ENCODE results near the gene TCF25. TPM values are rescaled to one million over a fixed set of nuclear protein-coding genes. Genes with fewer than 3 reads are reported as not detected.
"Not testable (repeated sequence)": the region's sequence is repeated elsewhere in the genome, so short reads cannot be mapped to it uniquely, and the experiment has no call there.

Gene TCF25
- total RNA-seq, 1 donor from 2014 or later: 121 TPM

DNA sequence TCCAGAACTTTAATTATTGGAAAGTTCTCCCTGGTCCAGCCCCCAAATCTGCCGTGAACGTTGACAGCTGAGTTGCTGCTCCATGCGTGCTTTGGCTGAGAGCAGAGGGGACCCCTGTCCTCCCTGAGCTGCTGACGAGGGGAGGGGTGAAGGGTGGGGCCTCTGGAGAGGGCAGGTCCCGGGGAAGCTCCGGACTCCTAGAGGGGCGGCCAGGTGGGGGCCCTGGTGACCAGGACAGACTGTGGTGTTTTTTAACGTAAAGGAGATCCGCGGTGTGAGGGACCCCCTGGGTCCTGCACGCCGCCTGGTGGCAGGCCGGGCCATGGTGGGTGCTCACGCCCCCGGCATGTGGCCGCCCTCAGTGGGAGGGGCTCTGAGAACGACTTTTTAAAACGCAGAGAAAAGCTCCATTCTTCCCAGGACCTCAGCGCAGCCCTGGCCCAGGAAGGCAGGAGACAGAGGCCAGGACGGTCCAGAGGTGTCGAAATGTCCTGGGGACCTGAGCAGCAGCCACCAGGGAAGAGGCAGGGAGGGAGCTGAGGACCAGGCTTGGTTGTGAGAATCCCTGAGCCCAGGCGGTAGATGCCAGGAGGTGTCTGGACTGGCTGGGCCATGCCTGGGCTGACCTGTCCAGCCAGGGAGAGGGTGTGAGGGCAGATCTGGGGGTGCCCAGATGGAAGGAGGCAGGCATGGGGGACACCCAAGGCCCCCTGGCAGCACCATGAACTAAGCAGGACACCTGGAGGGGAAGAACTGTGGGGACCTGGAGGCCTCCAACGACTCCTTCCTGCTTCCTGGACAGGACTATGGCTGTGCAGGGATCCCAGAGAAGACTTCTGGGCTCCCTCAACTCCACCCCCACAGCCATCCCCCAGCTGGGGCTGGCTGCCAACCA, 45.3 kb downstream of the TCF25 start, which contains the start of gene MC1R:
Gene MC1R (plus strand): TSS at position 410 of the 895 bp plus-strand sequence. CDS start 397 bp downstream, at position 807.
- peak; percentile 68 for DNase-seq (ENCODE audit: low spot score)

DNA sequence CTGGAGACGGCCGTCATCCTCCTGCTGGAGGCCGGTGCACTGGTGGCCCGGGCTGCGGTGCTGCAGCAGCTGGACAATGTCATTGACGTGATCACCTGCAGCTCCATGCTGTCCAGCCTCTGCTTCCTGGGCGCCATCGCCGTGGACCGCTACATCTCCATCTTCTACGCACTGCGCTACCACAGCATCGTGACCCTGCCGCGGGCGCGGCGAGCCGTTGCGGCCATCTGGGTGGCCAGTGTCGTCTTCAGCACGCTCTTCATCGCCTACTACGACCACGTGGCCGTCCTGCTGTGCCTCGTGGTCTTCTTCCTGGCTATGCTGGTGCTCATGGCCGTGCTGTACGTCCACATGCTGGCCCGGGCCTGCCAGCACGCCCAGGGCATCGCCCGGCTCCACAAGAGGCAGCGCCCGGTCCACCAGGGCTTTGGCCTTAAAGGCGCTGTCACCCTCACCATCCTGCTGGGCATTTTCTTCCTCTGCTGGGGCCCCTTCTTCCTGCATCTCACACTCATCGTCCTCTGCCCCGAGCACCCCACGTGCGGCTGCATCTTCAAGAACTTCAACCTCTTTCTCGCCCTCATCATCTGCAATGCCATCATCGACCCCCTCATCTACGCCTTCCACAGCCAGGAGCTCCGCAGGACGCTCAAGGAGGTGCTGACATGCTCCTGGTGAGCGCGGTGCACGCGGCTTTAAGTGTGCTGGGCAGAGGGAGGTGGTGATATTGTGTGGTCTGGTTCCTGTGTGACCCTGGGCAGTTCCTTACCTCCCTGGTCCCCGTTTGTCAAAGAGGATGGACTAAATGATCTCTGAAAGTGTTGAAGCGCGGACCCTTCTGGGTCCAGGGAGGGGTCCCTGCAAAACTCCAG, 46.4 kb downstream of the TCF25 start:
- DNase-seq (ENCODE audit: low spot score): no peak

DNA sequence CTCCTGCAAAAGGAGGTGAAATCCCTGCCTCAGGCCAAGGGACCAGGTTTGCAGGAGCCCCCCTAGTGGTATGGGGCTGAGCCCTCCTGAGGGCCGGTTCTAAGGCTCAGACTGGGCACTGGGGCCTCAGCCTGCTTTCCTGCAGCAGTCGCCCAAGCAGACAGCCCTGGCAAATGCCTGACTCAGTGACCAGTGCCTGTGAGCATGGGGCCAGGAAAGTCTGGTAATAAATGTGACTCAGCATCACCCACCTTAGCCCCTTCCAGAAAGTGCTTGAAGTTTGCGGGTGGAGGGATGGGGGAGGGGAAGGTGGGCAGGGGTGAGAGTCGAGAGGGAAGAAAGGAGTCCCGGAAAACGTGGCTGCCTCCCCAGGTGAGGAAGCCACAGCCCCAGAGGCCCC, 47.3 kb downstream of the TCF25 start:
- DNase-seq (ENCODE audit: low spot score): no peak

DNA sequence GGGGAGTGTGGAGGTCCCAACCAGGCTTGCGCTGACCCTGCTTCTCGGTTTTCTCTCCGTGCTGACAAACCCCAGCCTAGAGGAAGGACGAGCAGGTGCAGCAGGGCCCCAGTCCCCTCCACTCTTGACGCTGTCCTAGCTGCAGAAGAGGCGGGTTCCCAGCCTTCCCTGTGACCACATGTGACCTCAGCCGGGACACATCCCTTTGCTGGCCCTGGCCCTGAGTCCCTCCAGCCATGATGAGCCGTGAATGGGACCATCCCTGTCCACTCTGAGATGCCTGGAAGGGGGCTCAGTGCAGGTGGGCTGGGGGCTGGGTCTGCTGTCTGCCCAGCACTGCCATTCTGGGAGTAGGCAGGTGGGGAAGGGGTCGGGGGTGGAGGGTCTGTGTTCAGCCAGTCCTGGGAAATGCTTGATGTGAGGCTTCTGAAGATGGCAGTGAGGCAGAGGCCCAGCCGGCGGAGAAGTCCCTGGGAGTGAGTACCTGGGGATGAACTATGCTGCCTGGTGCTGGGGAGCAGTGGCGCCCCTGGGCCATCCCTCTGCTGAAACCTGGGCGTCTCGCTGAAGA, 47.8 kb downstream of the TCF25 start:
- DNase-seq (ENCODE audit: low spot score): no peak

DNA sequence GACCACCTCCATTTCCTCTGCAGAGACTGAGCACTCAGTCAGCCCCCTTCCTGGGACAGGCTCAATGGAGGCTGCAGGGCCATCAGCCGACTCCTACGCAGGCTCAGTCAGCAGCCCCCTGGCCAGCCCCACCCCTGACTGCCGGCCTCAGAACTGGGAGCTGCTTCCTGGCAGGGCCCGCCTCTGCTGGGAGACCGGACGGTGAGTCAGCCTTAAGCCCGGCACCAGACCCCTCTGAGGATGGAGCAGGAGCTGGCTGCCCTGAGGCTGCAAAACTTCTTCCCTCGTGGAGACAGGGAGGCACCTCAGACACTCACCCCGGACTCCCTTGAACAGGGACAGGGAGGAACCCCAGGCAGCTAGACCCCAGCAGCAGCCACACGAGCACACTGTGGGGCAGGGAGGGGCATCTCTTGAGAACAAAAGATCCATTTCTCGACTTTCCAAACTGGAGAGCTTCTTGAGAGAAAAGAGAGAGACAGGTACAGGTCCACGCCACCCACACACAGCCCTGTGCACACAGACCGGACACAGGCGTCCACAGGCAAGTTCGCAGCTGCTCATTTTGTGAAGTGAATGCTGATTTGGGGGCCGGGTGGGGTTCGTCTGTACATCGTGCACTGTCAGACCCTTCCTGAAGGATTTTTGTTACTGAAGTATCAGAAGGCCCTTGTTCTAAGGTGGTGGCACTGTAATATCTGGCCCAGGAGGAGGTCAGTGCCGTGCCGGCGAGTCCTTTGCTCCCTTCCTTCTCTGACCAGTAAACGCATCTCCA, 48.5 kb downstream of the TCF25 start:
- DNase-seq (ENCODE audit: low spot score): peak; percentile 97

DNA sequence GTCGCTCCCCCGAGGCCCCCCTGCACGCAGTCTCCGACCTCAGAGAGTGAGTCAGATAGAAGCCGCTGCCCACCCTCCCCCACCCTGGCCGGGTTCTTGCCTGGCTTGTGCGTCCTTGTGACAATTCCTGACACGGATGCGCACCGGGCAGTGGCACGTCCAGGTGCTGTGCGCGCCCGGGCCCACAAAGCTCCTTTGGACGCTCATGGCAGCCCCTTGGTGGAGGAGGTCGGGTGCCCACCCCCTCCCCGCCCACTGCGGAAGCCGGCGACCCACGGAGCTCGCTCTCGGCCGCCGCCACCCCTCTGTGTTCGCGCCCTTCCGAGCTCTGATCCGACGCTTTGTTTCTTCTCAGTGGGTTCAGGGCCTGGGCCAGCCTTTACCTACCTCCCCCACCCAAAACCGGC, 49.1 kb downstream of the TCF25 start:
- DNase-seq (ENCODE audit: low spot score): peak; percentile 91

DNA sequence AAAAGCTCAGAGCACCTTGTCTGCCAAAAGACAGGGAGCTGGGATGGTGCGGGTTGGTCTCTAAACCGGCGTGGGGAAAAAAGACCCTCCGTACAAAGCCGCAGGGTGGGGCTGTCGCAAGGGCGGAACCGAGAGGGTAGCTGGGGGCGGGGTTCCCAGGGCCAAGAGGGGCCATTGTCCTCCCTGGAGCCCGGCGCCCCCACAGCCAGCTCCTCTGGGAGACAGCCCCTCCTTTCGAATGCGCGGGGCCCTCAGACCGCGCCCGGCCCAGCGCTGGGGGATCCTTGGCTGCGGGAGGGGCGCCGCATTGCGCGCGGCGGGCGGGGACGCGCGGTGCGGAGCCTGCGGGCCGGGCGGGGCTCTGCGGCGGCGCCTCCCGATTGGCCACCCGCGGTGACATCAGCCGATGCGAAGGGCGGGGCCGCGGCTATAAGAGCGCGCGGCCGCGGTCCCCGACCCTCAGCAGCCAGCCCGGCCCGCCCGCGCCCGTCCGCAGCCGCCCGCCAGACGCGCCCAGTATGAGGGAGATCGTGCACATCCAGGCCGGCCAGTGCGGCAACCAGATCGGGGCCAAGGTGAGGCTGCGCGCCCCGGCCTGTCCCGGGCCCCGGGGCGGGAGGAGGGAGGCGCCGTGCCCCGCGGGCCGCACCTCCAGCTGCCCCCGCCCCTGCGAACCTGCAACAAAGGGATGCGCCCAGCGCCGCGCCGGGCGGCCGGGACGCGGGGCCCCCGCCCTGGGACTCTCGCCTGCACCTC, 49.7 kb downstream of the TCF25 start, which contains the start of gene TUBB3:
Gene TUBB3 (plus strand): TSS at position 459 of the 756 bp plus-strand sequence. CDS start 60 bp downstream, at position 519.
- DNase-seq (ENCODE audit: low spot score): peak; percentile 83

DNA sequence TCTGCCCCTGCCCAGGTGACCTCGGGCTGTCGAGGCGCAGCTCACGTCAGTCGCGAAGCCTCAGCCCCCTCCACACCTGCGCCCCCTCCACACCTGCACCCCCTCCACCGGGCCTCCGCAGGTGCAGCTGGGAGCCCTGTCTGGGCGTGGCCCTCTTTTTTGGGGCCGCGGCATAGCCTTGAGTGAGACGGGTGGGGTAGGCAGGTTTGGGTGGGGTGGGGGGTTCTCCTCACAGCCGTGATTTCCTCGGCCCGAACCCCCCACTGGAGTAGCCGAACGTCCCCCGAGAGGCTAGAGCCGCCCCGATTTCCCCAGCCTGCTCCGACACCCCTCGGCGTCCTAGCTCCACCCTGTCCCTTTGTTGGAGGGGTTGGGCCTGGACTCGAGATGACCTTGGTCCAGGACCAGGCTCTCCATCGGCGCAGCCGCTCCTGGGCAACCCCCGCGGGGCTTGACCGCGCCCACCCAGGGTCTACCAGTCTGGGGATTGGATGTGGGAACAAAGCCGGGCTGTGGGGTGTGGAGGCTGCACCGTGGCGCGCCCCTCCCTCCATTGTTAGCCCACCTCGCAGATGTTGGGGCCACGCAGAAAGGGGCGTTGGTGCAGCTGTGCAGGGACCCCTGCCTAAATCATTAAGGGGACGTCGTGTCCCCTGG, 50.4 kb downstream of the TCF25 start:
- DNase-seq (ENCODE audit: low spot score): no peak

DNA sequence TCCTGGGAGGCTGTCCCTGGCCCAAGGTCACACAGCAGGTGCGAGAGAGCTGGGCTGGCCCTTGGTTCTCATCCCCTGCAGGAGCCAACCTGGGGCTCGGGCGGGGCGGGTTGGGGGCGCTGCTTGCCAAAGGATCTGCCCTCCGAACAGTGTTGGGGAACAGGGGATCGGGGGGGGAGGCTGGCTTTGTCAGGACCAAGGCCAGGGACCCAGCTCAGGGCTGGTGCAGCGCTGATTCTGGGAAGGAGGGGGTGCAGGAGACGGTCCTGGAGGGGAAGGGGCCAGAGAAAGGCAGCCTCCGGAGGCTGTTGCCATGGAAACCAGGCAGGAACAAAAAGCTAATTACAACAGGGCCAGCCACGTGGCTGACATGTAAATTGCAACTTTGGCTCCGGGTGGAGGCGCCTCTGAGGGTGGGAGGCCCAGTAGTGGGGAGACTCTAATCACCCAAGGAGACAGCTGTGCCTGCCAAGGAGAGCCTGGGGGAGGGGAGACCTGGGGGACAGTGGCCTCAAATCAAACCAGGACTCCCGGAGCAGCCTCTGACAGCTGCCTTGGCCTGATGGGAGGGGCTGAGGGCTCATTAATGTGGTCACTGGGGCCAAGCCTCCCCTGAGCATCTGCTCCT, 51.0 kb downstream of the TCF25 start:
- DNase-seq (ENCODE audit: low spot score): peak; percentile 50

DNA sequence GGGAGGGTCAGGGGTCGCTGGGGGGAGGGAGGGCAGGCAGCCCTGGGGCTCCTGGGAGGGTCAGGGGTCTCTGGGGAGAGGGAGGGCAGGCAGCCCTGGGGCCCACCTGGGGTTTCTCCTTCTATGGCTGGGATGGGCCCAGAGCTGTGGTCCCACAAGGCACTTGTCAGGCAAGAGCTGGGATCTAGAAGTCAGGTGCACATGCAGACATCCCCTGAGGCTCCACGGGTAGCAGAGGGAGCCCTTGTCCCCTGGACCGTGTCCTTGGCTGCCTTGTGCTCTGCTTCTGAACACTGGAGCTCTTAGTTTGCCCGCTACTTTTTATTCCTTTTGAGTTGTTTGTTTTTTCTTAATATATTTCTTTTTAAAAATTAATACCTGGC, 51.5 kb downstream of the TCF25 start:
- no peak for DNase-seq (ENCODE audit: low spot score)

DNA sequence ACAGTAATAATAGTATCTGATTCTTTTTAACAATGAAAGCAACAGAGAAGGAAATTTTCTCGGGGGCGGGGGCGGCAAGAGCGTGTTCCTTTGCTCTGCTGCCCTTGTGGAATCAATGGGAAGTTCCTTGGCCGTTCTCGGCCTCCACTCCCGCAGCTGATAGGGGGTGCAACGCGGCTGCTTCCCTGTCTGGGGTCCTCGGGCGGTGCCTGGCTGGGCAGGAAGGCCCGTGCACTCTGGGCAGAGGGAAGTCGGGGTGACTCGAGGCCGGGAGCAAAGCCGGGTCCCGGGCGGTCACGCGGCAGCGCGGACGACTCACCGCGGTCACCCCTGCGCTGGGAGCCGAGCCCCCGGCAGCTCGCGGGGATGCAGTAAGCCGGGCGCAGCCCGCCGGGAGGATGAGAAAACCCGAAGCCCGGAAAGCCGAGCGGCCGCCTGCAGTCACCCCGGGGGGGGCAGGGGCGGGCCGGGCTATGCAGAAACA, 52.2 kb downstream of the TCF25 start:
- DNase-seq (ENCODE audit: low spot score): no peak

DNA sequence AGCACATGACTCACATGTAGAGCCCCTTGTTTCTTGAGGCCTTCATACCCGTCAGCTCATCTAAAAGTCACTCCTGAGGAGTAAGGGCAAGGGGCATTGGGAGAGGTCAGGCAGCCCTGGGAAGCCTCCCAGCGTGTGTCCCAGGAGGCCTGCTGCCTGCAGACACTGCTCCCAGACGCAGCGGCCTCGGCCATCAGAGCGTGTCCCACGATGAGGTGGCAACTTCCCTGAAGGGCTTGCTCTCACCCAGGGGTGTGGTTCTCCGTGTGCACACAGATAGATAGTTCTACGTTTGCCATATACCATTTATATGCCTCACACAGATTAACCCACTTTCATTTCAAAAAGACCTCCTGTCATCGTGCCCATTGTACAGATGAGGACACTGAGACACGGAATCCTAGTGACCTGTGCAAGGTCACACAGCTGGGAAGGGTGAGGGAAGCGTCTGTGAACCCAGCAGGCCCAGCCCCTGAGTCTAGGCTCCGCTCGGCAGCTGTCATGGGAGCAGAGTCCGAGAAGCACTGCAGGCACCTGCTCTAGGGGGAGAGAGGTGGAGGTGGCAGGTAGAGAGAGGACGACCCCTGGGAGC, 58.0 kb downstream of the TCF25 start:
- DNase-seq (ENCODE audit: low spot score): no peak

DNA sequence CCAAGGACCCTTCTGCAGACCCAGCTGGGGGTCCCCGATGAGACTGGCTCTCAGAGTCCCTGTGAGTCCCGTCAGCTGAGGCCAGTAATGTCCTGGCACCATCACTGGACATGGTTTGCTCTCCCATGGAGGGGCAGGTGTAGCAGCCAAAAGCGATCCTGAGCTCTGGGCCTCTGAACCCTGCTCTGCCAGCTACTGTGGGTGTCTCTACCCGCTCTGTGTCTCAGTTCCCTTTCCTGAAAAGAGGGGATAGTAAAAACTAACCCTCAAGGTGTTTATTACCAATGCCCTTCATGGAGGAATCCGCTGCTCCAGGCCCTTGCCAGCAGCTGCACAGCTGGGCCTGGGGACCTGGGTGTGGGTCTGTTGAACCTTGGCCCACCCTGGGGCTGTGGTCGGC, 58.6 kb downstream of the TCF25 start:
- DNase-seq (ENCODE audit: low spot score): no peak

DNA sequence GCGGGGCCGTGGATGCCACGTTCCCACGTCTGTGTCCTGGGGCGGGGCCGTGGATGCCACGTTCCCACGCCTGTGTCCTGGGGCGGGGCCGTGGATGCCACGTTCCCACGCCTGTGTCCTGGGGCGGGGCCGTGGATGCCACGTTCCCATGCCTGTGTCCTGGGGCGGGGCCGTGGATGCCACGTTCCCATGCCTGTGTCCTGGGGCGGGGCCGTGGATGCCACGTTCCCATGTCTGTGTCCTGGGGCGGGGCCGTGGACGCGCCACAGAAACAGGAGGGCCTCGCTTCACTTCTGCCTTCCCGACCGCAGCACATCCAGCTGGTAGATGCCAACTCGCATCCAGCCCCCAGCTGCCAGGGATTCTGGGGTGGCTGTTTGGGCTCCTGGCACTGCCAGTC, 60.6 kb downstream of the TCF25 start:
- DNase-seq (ENCODE audit: low spot score): not testable (repeated sequence)

DNA sequence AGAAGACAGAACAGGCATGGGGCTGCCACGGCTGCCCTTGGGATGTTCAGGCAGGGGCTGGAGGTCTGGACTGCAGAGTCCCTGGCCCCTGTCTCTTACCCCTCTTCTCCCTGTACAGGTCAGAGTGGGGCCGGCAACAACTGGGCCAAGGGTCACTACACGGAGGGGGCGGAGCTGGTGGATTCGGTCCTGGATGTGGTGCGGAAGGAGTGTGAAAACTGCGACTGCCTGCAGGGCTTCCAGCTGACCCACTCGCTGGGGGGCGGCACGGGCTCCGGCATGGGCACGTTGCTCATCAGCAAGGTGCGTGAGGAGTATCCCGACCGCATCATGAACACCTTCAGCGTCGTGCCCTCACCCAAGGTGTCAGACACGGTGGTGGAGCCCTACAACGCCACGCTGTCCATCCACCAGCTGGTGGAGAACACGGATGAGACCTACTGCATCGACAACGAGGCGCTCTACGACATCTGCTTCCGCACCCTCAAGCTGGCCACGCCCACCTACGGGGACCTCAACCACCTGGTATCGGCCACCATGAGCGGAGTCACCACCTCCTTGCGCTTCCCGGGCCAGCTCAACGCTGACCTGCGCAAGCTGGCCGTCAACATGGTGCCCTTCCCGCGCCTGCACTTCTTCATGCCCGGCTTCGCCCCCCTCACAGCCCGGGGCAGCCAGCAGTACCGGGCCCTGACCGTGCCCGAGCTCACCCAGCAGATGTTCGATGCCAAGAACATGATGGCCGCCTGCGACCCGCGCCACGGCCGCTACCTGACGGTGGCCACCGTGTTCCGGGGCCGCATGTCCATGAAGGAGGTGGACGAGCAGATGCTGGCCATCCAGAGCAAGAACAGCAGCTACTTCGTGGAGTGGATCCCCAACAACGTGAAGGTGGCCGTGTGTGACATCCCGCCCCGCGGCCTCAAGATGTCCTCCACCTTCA, 61.5 kb downstream of the TCF25 start:
- no peak for DNase-seq (ENCODE audit: low spot score)

DNA sequence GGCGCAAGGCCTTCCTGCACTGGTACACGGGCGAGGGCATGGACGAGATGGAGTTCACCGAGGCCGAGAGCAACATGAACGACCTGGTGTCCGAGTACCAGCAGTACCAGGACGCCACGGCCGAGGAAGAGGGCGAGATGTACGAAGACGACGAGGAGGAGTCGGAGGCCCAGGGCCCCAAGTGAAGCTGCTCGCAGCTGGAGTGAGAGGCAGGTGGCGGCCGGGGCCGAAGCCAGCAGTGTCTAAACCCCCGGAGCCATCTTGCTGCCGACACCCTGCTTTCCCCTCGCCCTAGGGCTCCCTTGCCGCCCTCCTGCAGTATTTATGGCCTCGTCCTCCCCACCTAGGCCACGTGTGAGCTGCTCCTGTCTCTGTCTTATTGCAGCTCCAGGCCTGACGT, 62.2 kb downstream of the TCF25 start:
- DNase-seq (ENCODE audit: low spot score): not testable (repeated sequence)

DNA sequence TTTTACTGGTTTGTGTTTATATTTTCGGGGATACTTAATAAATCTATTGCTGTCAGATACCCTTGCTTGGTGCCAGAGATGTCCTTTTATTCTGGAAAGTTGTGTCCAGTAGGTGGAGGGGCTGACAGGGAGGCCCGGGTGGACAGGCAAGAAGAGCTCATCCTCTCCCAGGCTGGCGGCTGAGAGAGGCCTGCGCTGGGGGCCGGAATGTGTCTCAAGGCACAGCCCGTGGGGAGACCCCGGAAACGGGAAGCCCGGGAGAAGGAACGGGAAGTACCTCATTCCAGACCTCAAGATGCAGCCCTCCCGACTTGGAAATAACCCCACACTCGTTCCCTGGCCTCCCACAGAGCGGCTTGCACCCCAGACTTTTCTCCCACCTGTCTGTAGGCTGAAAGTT, 62.6 kb downstream of the TCF25 start:
- no peak for DNase-seq (ENCODE audit: low spot score)

DNA sequence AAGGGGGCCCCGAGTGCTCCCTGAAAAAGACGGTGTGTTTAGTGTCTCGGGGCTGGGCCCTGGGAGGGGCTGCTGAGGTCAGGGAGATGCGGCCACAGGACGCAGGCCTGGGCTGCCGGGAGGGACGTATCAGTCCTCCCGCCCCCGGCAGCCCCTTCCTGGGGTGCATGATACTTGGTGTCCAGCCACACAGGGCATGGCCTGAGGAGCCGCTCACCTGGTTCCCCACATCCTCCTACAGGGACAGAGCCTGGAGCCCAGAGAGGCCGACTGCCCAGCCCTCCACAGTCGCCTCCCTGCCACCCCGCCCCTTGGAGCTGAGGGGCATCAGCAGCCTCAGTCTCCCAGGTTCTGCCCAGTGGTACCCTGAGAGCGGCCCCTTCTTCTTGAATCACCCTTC, 63.1 kb downstream of the TCF25 start:
- no peak for DNase-seq (ENCODE audit: low spot score)

Measured in umbilical cord (tissue), 2 donors.